Vagina (tissue), 2 donors: ENCODE data around the gene CNIH1. TPM values are rescaled to one million over a fixed set of nuclear protein-coding genes. Genes with fewer than 3 reads are reported as not detected.

Experiments used
- DNase-seq, 2 donors: peaks; one replicate each; pipeline ENCODE4 v3.0.0-alpha.2; 2017; ENCODE audit errors: extremely low spot score in 2 of 2
- H3K27ac ChIP-seq: fragments of 200-600 bp; sonication (generic); one replicate; pipeline ENCODE4 v1.5.1; 2019
- H3K27me3 ChIP-seq: fragments of 200-600 bp; sonication (generic); one replicate; pipeline ENCODE4 v1.5.1; 2019
- H3K36me3 ChIP-seq, 2 donors: fragments of 200-600 bp; sonication (generic); one replicate each; pipeline ENCODE4 v1.5.1; 2017 to 2019
- H3K4me1 ChIP-seq: fragments of 200-600 bp; sonication (generic); one replicate; pipeline ENCODE4 v1.5.1; 2019
- H3K4me3 ChIP-seq, 2 donors: fragments of 200-600 bp; sonication (generic); 1 replicate in 1 of 2; 2 replicates in 1 of 2; pipeline ENCODE4 v1.5.1; 2016 to 2019
- H3K9me3 ChIP-seq: fragments of 200-600 bp; sonication (generic); one replicate; pipeline ENCODE4 v1.5.1; 2019
- CTCF ChIP-seq, 3 experiments: fragments of 450-650 bp in 2 of 3; fragments of 200-600 bp in 1 of 3; sonication (generic) in 1 of 3; IDR thresholded peaks; one replicate each; pipeline ENCODE4 v1.5.1; 2017 to 2019; ENCODE audit warnings: antibody characterized with exemption in 3 of 3, mild to moderate bottlenecking in 2 of 3, moderate library complexity in 2 of 3
- POLR2A ChIP-seq, 2 donors: fragments of 450-650 bp; IDR thresholded peaks; one replicate each; pipeline ENCODE4 v1.6.1; 2017; ENCODE audit warnings: antibody characterized with exemption in 2 of 2, mild to moderate bottlenecking in 2 of 2, moderate library complexity in 2 of 2
- POLR2AphosphoS5 ChIP-seq, 2 donors: sonication (generic); formaldehyde crosslinking; IDR thresholded peaks; one replicate each; pipeline ENCODE4 v1.9.0; 2017; ENCODE audit warnings: antibody characterized with exemption in 2 of 2, mild to moderate bottlenecking in 2 of 2, low read depth in 1 of 2; ENCODE audit not compliant: insufficient read depth in 1 of 2
- intact Hi-C: fragments of 100-400 bp; cut with DNase I; formaldehyde crosslinking; loops from one replicate; pipeline ENCODE4 v1.15.1; 2023
- total RNA-seq: library from RNA; depleted of rRNA; stranded (reverse); fragments of >200 nt; gene quantifications from one replicate; pipeline ENCODE4 v1.2.3, GENCODE V29; 2016

Gene CNIH1
- total RNA-seq, 1 donor from 2014 or later: 124 TPM

GRCh38 chr14:54377501-54377900 is 63.7 kb downstream of the CNIH1 start:
- Histone ChIP-seq H3K4me1 (no peaks in the 10 kb centered on the region), H3K9me3 (no peaks in the 10 kb centered on the region)
- intact Hi-C loops: no loop called here

GRCh38 chr14:54374117-54374884 is 66.9 kb downstream of the CNIH1 start:
- Histone ChIP-seq H3K9me3 (no peaks in the 10 kb centered on the region), H3K36me3 (no peaks in the 10 kb centered on the region), H3K27me3 (no peaks in the 10 kb centered on the region), H3K4me3 (no peak overlapping the region), H3K27ac (no peak overlapping the region), H3K4me1 (no peaks in the 10 kb centered on the region)
- peak in 1 of 2 donors; percentile 20 for DNase-seq
- TF ChIP-seq POLR2AphosphoS5 (IDR thresholded peaks at IDR 0.05; ENCODE audit: insufficient read depth in 1 of 2, low read depth in 1 of 2) (no peak), POLR2A (IDR thresholded peaks at IDR 0.05) (no peak), CTCF (IDR thresholded peaks at IDR 0.05) (no peak)
- intact Hi-C loops: no loop called here

More at GRCh38 chr14:54377501-54377900, 63.7 kb downstream of the CNIH1 start:
- TF ChIP-seq POLR2A (IDR thresholded peaks at IDR 0.05): no peak
- no peak for TF ChIP-seq POLR2AphosphoS5 (IDR thresholded peaks at IDR 0.05; ENCODE audit: insufficient read depth in 1 of 2, low read depth in 1 of 2)
- TF ChIP-seq CTCF (IDR thresholded peaks at IDR 0.05): no peak
- H3K4me3 ChIP-seq: no peak overlapping the region
- no peak overlapping the region for H3K27ac ChIP-seq
- DNase-seq: peak in 1 of 2 donors; percentile 74
- no peaks in the 10 kb centered on the region for H3K36me3 ChIP-seq
- H3K27me3 ChIP-seq: no peaks in the 10 kb centered on the region

Other genes with a start within 250 kb of the CNIH1 start
- 6.6 TPM for gene CDKN3, start 44.4 kb downstream of the CNIH1 start, total RNA-seq
- gene GMFB, start 47.6 kb upstream of the CNIH1 start, total RNA-seq: 24.1 TPM
- 9.6 TPM for gene CGRRF1, start 68.5 kb upstream of the CNIH1 start, total RNA-seq
- gene SAMD4A, start 125.8 kb upstream of the CNIH1 start, total RNA-seq: 43.0 TPM